HG03558 (cell line): Measurements from ENCODE around the gene SLC22A31.
"Not testable (repeated sequence)": the region's sequence is repeated elsewhere in the genome, so short reads cannot be mapped to it uniquely, and the experiment has no call there.

Source experiments
- ATAC-seq: cut with Tn5 transposase; IDR thresholded peaks from one replicate; pipeline ENCODE4 v1.9.1; 2021; ENCODE audit warnings: moderate number of reproducible peaks; ENCODE audit not compliant: unreplicated experiment; ENCODE audit errors: extremely low read depth

The SLC22A31 gene

GRCh38 chr16:89169778-89170177 is 30.6 kb downstream of the SLC22A31 start:
- no peak for ATAC-seq

DNA sequence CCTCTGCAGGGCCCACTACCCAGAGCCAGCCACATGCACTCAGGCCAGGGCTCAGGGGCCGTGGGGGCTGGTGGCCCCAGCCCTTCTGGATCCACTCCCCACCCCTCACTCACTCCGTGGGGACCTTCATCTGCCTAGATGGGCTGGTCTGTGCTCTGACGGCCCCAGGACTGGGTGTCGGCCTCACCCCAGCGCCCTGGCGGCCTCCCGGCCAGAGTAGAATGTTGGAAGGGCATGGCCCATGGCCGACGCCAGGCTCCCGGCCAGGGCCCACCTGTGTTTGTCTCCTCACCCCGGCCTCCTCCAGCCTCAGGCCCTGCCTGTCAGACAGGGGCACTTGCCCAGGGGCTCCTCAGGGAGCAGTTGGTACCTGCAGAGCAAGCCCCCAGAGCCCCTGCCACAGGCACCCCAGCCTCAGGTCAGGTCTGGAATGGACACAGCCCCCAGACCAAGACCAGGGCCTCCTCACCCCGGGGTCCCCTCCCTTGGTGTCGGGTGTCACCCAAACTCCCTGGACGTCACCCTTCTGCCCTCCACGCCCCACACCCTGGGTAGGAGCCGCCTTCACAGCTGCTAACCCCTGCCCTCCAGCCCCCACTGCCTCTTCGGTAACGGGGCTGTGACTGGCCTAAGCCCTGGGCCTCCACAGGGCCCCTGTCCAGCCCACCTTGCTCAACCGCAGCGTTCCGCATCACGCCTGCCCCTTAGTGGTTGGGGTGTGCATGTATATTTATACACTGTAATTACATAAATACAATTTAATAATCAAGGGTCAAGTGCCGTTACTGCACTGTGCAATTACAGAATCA is 31.8 kb downstream of the SLC22A31 start:
- no peak for ATAC-seq

DNA sequence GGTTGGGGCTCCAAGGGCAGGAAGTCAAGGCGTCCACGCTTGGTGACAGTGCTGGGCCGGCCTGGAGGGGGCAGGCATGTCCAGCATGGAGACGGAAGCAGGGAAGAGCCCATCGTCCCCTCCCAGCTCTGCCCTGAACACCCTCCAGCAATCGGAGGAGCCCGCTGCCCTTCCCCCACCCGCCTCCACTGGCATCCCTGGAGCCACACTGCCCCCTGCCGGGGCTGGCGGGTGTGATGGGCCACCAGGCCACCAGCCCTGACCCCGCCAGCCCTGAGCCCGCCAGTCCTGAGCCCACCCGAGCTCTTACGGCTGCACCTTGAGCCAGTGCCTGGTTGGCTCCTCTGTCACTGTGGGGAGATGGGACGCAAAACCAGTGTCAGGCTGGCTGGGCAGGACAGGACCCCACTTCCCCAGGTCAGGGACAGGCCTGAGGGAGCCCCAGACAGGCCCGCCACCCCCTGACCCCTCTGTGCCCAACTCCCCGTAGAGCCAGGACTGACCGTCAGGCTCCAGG is 32.9 kb downstream of the SLC22A31 start:
- ATAC-seq, result no peak

DNA sequence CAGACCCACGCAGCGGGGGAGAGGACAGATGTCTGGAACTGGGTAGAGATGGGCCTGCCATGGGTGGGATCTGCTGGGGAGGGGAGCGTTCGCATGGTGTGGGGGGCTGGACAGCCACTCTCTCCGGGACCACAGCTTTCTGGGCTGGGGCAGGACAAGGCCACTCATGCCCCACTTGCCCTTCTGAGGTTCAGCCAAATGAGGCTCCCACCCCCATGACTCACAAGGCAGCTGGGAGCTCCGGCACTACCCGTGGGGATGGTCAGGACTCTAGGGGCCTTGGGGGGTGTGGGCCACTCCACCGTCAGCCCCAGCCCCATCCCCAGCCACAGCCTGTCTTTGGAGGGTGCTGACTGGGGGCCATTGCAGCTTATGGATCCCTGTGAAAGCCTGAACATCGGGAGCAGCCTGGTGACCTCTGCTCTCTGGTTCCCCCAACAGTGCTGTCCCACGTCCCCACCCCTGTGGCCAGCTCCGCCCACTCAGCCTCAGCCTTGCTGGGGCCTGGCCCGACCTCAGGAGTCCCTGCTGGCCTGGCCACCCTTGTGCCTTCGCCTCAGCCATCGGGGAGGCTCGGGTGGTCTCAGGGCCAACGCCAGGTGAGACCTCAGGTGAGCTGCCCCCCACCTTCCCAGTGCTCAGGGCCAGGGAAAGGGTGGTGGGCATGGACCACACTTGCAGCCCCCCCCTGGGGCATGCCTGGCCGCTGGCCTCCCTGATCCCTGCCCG is 33.5 kb downstream of the SLC22A31 start:
- ATAC-seq, result no peak

GRCh38 chr16:89165681-89165979 is 34.7 kb downstream of the SLC22A31 start:
- ATAC-seq, result not testable (repeated sequence)

- no peak for ATAC-seq
Measured at GRCh38 chr16:89164847-89165680, 35.3 kb downstream of the SLC22A31 start.

DNA sequence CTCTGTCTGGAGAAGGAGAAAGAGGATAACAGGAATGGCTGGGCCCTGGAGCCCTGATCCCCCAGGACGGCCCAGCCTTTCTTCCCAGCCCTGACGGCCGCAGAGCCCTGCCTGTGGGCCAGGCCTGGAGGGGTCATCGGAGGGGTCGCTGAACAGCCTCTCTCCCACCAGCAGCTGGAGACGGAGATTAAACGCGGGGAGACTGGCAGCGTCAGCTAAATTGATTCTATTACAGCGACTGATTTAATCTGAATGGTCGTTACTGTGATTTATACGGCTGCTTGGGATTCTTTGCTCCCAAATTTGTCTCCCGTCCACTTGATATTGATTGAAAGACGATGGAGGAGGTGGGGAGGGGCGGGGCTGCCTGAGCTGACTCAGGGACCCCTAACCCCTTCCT is 35.9 kb downstream of the SLC22A31 start:
- no peak for ATAC-seq

DNA sequence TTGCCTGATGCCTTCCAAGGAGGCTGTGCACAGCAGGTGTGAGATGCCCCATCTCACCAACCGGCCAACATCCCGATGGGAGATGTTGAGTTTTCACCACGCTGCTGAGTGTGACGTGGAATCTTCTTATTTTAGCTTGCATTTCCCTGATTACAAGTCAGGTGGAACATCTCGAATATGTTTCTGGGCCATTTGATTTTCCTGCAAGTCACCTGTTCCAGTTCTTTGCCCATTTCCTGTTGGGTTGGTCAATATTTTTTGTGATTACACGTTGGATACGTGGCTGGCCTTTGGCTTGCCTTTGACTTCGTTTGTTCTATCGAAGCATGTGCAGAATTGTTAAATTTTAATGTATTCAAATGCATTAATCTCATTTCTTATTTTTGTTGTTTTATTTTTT is 37.0 kb downstream of the SLC22A31 start:
- no peak for ATAC-seq

- ATAC-seq, result no peak
Measured at GRCh38 chr16:89161763-89162713, 38.3 kb downstream of the SLC22A31 start.

- no peak for ATAC-seq
Measured at GRCh38 chr16:89160977-89161701, 39.2 kb downstream of the SLC22A31 start.

DNA sequence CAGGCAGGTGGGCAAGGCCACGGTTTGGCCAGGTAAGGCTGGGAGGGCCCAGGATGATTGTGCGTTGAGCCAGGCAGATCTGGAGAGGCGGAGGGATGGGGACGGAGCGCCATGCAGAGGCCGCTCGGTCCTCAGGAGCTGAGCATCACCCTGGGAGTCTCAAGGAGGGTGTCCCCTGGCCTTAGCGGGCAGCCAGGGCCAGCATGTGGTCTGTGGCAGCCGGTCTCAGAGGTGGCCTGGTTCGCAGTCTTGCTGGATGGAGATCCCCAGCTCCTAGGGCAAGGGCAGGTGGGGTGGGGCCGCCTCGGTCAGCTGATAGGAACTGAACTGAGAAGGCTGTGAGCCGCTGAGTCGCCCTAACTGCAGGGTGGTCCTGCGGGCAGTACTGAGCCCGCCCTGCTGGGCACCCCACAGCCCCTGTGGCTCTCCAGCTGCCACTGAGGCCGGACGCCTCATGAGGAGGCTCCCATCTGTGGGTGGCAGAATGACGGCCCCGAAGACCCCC is 40.4 kb downstream of the SLC22A31 start:
- ATAC-seq, result no peak

DNA sequence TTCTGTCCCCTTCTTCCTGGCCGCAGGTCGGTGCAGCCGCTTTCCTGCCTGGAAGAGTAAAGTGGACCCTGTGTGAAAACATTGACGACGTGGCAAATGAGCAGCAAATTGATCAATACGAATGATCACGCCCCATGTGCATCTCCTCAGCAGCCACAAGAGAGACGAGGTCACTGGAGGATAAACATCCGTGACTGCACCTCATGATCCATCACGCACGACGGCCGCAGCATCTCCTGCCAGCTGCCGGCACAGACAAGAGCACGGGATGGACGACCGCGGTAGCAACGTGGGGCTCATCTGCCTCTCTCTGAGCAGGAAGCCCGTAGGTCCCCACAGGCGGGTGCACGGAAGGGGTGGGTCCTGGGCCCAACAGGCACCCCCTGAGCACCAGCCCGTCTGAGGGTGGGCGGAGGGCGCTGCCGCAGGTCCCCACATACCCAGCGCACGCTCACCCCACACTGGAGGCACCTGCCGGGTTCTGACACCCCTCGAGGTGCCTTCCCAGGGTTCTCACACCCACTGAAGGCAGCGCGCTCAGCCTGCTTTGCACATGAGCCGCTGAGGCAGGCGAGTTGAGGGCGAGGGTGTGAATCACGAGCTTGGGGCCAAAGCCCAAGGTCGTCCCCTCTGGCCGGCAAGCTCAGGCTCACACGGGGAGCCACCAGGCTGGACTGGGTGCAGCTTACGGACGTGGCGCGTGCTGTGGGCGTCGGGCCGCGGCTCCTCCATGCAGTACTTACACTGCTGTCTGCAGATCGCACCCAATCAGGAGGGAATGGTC is 41.1 kb downstream of the SLC22A31 start:
- ATAC-seq, result no peak

DNA sequence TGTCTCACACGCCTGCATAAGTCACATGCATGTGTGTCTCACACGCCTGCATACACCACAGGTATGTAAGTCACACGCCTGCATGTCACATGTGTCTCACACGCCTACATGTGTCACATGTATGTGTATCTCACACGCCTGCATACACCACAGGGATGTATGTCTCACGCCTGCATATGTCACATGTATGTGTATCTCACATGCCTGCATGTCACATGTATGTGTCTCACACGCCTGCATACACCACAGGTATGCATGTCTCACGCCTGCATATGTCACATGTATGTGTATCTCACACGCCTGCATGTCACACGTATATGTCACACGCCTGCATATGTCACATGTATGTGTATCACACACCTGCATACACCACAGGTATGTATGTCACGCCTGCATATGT is 42.6 kb downstream of the SLC22A31 start:
- ATAC-seq, result no peak

GRCh38 chr16:89156740-89157645 is 43.3 kb downstream of the SLC22A31 start:
- ATAC-seq, result no peak

DNA sequence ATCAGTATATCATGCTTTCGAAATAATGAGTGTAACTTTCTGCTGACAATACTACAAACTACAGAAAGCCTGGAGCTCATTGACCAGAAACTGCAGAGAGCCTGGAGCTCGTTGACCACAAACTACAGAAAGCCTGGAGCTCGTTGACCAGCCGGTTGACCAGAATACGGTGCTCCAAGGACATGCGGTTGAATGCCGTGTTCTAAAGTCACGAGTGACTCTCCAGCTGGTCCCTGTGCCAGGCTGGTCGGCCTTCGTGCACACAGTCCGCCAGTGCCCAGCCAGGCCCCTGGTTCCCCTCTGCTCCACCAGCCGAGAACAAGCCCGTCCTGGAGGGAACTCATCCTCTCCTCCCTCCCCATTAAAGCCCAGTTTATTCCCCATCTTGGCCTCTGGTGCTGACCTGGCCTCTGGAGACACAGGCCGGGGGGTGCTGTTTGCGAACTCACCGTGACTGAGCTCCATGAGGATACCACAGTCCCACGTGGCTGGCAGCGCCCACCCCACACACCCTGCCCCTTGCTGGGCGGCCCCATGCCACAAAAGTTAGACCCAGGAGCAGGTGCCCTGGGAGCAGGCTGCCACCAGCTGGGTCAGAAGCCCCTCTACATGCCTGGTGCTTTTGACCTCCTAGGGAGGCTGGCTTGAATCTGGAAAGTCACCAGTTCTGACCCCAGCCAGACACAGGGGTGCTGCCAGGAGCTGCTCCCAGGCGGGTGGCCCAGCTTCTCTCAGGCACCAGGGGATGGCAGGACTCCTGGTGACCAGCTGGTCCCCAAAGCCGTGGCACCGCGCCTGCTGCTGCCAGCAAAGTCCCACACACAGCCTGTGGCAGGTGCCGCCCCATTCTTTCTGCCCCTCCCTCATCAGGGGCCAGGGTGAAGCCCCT is 44.2 kb downstream of the SLC22A31 start:
- ATAC-seq, result no peak

DNA sequence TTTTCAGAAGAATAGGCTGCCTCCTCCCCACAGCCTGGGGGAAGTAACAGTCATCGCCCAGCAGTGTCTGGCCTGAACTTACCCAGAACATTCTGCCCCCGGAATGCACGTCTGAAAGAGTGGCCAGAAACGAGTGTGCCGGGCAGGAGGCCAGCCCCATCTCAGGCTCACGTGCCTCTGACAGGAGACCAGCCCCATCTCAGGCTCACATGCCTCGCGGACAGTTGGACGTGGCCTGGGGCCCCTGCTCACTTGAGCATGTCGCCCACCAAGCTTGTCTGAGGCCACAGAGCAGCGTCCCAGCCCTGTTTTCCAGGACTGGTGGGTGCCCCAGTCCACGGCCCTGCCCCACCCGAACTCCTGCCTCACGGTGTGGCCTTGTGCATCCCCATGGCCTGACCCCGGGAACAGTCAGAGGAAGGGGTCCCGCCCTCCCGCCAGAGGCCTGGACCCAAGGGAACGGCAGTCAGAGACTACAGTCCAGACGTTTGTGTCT is 45.1 kb downstream of the SLC22A31 start:
- ATAC-seq, result no peak
